ENCODE results near the gene STOML2. TPM values are rescaled to one million over a fixed set of nuclear protein-coding genes. Genes with fewer than 3 reads are reported as not detected.

STOML2 gene
- total and polyA plus RNA-seq, 4 donors = 50.3 to 116 (median 80.7) TPM

DNA sequence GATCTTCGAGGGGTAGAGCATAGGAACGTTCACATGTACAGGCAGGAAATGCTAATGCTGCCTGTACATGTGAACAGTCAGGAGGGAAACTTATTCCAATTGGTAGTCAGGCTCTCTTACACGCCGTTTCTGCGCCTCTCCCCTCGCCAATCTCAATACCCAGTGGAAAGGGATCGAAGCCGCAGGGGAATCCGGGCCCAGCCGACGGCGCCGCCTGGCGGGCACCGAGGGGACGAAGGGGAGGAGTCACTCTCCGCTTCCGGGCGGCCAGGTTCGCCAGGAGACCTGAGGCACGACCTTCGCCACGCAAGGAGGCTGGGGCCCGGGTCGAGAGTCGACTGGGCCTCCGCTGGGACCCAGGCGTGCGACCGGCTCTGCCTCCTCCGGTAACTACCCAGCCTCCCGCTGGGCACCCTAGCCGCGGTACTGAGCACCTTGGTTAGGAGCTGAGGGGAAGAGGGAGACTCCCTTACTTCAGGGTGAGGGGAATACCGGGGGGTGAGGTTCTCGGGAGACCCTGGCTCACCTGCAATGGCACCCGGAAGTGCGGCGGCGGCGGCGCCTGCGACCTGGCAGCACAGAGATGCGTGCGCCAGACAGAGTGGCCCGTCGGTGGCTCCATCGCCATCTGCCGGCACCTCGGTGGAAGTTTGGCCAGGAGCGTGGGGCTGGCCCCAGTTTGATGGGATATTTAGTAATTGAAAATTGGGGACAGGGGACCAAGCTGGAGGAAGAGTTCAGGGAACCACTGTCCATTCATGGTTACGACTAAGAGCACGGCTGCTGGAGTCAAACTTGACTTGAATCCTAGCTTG lies 6.7 kb downstream of the STOML2 start, which contains the start of gene PIGO:
TSS of gene PIGO (minus strand) at position 557 of the 815 bp plus-strand sequence. CDS start 1,026 bp downstream, outside the sequence.
- ATAC-seq (ENCODE audit: insufficient read depth, low FRiP score) = peak; percentile 96

DNA sequence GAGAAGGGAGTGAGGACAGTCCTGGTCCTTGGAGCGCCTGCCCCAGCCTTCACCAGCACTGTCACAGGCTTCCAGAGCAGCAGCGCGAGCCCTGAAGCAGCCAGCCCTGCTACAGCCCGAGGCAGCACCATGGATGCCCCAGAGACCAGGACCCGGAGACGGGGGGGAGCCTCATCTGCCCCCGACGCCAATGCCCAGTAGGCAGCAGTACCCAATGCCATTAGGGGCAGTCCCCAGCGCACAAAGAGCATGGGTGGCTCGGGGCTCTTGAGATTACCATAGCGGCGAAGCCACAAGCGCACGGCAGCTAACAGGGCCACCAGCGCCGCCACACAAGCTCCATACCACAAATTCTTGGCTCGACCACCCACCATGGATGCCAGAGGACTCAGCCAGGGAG lies 11.4 kb downstream of the STOML2 start:
- Histone ChIP-seq H3K27ac (ENCODE audit: low read depth in 1 of 2, low read length in 1 of 2) (no peak overlapping the region), H3K4me3 (no peak overlapping the region), H3K36me3 (ENCODE audit: control insufficient read depth in 4 of 4, insufficient read depth in 4 of 4, low read length in 4 of 4) (peaks cover 13 to 51% (median 18%) of the 10 kb centered on the region in 4 donors), H3K27me3 (ENCODE audit: control insufficient read depth in 3 of 3, insufficient read depth in 3 of 3, low read length in 2 of 3) (no peaks in the 10 kb centered on the region), H3K9ac (ENCODE audit: insufficient read depth in 1 of 2, low read length in 2 of 2) (no peak overlapping the region), H3K9me3 (ENCODE audit: control insufficient read depth in 4 of 4, insufficient read depth in 3 of 4, low read length in 3 of 4) (no peaks in the 10 kb centered on the region), H3K4me1 (ENCODE audit: control insufficient read depth in 5 of 5, insufficient read depth in 5 of 5, low read length in 5 of 5) (peaks cover 0 to 6% (median 0%) of the 10 kb centered on the region in 5 donors)
- ATAC-seq (ENCODE audit: insufficient read depth, low FRiP score) (no peak), DNase-seq (no peak)
- TF ChIP-seq CTCF (IDR thresholded peaks at IDR 0.05; ENCODE audit: control extremely low read depth, extremely low read depth) = no peak
- 97 to 98% methylated on average over 17 of the region's 17 CpGs for WGBS, 2 donors

More for the DNA sequence above, 6.7 kb downstream of the STOML2 start, which contains the start of gene PIGO:
- TF ChIP-seq CTCF (IDR thresholded peaks at IDR 0.05; ENCODE audit: control extremely low read depth, extremely low read depth) = peak; percentile 77
- Histone ChIP-seq H3K27me3 (ENCODE audit: control insufficient read depth in 3 of 3, insufficient read depth in 3 of 3, low read length in 2 of 3) (no peaks in the 10 kb centered on the region), H3K36me3 (ENCODE audit: control insufficient read depth in 4 of 4, insufficient read depth in 4 of 4, low read length in 4 of 4) (peaks cover 2 to 32% (median 16%) of the 10 kb centered on the region in 4 donors), H3K9ac (ENCODE audit: insufficient read depth in 1 of 2, low read length in 2 of 2) (peak within 1 kb of the TSS; percentile 83 to 85), H3K27ac (ENCODE audit: low read depth in 1 of 2, low read length in 1 of 2) (peak within 1 kb of the TSS; percentile 94 to 97), H3K9me3 (ENCODE audit: control insufficient read depth in 4 of 4, insufficient read depth in 3 of 4, low read length in 3 of 4) (no peaks in the 10 kb centered on the region), H3K4me3 (peak within 1 kb of the TSS; percentile 71), H3K4me1 (ENCODE audit: control insufficient read depth in 5 of 5, insufficient read depth in 5 of 5, low read length in 5 of 5) (peaks cover 0 to 6% (median 0%) of the 10 kb centered on the region in 5 donors)
- WGBS, 2 donors = 0% methylated on average over 52 to 53 of the region's 53 CpGs
- DNase-seq = peak; percentile 86 to 90 (median 89)

GRCh38 chr9:35089434-35089833 lies 13.5 kb downstream of the STOML2 start:
- peaks cover 10 to 51% (median 18%) of the 10 kb centered on the region in 4 donors for H3K36me3 ChIP-seq (ENCODE audit: control insufficient read depth in 4 of 4, insufficient read depth in 4 of 4, low read length in 4 of 4)
- H3K9ac ChIP-seq (ENCODE audit: insufficient read depth in 1 of 2, low read length in 2 of 2) = no peak overlapping the region
- H3K9me3 ChIP-seq (ENCODE audit: control insufficient read depth in 4 of 4, insufficient read depth in 3 of 4, low read length in 3 of 4) = no peaks in the 10 kb centered on the region
- no peak for DNase-seq
- no peak for TF ChIP-seq CTCF (IDR thresholded peaks at IDR 0.05; ENCODE audit: control extremely low read depth, extremely low read depth)
- WGBS, 2 donors = 96 to 97% methylated on average over 2 of the region's 2 CpGs
- H3K27ac ChIP-seq (ENCODE audit: low read depth in 1 of 2, low read length in 1 of 2) = no peak overlapping the region
- H3K27me3 ChIP-seq (ENCODE audit: control insufficient read depth in 3 of 3, insufficient read depth in 3 of 3, low read length in 2 of 3) = no peaks in the 10 kb centered on the region
- no peaks in the 10 kb centered on the region for H3K4me1 ChIP-seq (ENCODE audit: control insufficient read depth in 5 of 5, insufficient read depth in 5 of 5, low read length in 5 of 5)
- no peak for ATAC-seq (ENCODE audit: insufficient read depth, low FRiP score)
- no peak overlapping the region for H3K4me3 ChIP-seq
